DND-41 (cell line): ENCODE measurements around the gene SLC6A7.

Source experiments
- ATAC-seq: fragments of 200-7000 bp; cut with Tn5 transposase; 3 replicates; pipeline ENCODE4 v1.9.1; 2021; ENCODE audit warnings: low read depth; ENCODE audit not compliant: insufficient read depth
- DNase-seq: peaks from one replicate; pipeline ENCODE4 v3.0.0-alpha.2; 2020
- H2AFZ ChIP-seq: 2 replicates; pipeline ENCODE4 v1.6.0; 2012; ENCODE audit warnings: low read depth, low read length
- H3K27ac ChIP-seq: 2 replicates; pipeline ENCODE4 v1.5.1; 2012; ENCODE audit warnings: low read length, inconsistent platforms
- H3K27me3 ChIP-seq: fragments of 200-600 bp; sonication (generic); 2 replicates; pipeline ENCODE4 v1.6.0; 2012; ENCODE audit warnings: low read length, mild to moderate bottlenecking, inconsistent platforms; ENCODE audit not compliant: insufficient read depth, poor library complexity
- H3K36me3 ChIP-seq: 2 replicates; pipeline ENCODE4 v1.5.1; 2012; ENCODE audit warnings: low read length, inconsistent platforms; ENCODE audit not compliant: insufficient read depth
- H3K4me1 ChIP-seq: 2 replicates; pipeline ENCODE4 v1.5.1; 2012; ENCODE audit warnings: mild to moderate bottlenecking, low read length; ENCODE audit not compliant: insufficient read depth
- H3K4me2 ChIP-seq: 2 replicates; pipeline ENCODE4 v1.6.0; 2012; ENCODE audit warnings: mild to moderate bottlenecking, moderate library complexity, low read length, inconsistent platforms; ENCODE audit not compliant: insufficient read depth
- H3K4me3 ChIP-seq, 2 experiments: fragments of 200-600 bp in 1 of 2; shearing (Covaris generic) in 1 of 2; 2 replicates each; pipeline ENCODE4 v1.5.1; 2012 to 2016; ENCODE audit warnings: inconsistent platforms in 2 of 2, low read length in 2 of 2, mild to moderate bottlenecking in 2 of 2, low read depth in 1 of 2, moderate library complexity in 1 of 2
- H3K79me2 ChIP-seq: 2 replicates; pipeline ENCODE4 v1.6.0; 2012; ENCODE audit warnings: low read length, inconsistent platforms; ENCODE audit not compliant: insufficient read depth
- H3K9ac ChIP-seq: 2 replicates; pipeline ENCODE4 v1.6.0; 2012; ENCODE audit warnings: low read depth, mild to moderate bottlenecking, inconsistent platforms, low read length, moderate library complexity
- H3K9me3 ChIP-seq: 2 replicates; pipeline ENCODE4 v1.5.1; 2012; ENCODE audit warnings: low read length, moderate library complexity, mild to moderate bottlenecking, inconsistent platforms; ENCODE audit not compliant: insufficient read depth, severe bottlenecking
- H4K20me1 ChIP-seq: 2 replicates; pipeline ENCODE4 v1.6.0; 2012; ENCODE audit warnings: low read length; ENCODE audit not compliant: insufficient read depth
- CTCF ChIP-seq: IDR thresholded peaks from 2 replicates; pipeline ENCODE4 v1.5.1; 2012; ENCODE audit warnings: borderline replicate concordance, low read length, moderate library complexity, mild to moderate bottlenecking; ENCODE audit not compliant: poor library complexity, severe bottlenecking; ENCODE audit errors: extremely low read depth
- EZH2 ChIP-seq: IDR thresholded peaks from 3 replicates; pipeline ENCODE4 v1.6.1; 2012; ENCODE audit warnings: borderline replicate concordance, low read depth, mild to moderate bottlenecking, moderate library complexity, low read length, inconsistent platforms; ENCODE audit not compliant: severe bottlenecking

Gene SLC6A7

GRCh38 chr5:150204590-150204960, 14.7 kb downstream of the SLC6A7 start:
- Histone ChIP-seq H3K27ac (no peak overlapping the region), H3K4me3 (no peak overlapping the region), H3K4me1 (no peaks in the 10 kb centered on the region), H3K36me3 (no peaks in the 10 kb centered on the region), H3K4me2 (no peak overlapping the region), H3K9ac (no peak overlapping the region), H3K27me3 (no peaks in the 10 kb centered on the region), H3K79me2 (no peaks in the 10 kb centered on the region), H4K20me1 (no peaks in the 10 kb centered on the region; the same call in 1 of the 2 replicates), H3K9me3 (no peaks in the 10 kb centered on the region), H2AFZ (no peak overlapping the region)
- TF ChIP-seq EZH2 (no peak), CTCF (no peak)
- DNase-seq (no peak), ATAC-seq (no peak)

GRCh38 chr5:150206098-150206778, 16.4 kb downstream of the SLC6A7 start:
- Histone ChIP-seq H3K27me3 (no peaks in the 10 kb centered on the region), H3K4me2 (no peak overlapping the region), H3K4me1 (no peaks in the 10 kb centered on the region), H3K27ac (no peak overlapping the region), H3K4me3 (no peak overlapping the region), H4K20me1 (no peaks in the 10 kb centered on the region; the same call in 1 of the 2 replicates), H3K9me3 (no peaks in the 10 kb centered on the region), H3K36me3 (no peaks in the 10 kb centered on the region), H2AFZ (no peak overlapping the region), H3K9ac (no peak overlapping the region), H3K79me2 (no peaks in the 10 kb centered on the region)
- DNase-seq (peak; percentile 56), ATAC-seq (peak; percentile 87)
- no peak for TF ChIP-seq CTCF
- no peak for TF ChIP-seq EZH2

- no peak for DNase-seq
- H4K20me1 ChIP-seq = no peaks in the 10 kb centered on the region; the same call in 1 of the 2 replicates
- no peak overlapping the region for H2AFZ ChIP-seq
- H3K79me2 ChIP-seq = no peaks in the 10 kb centered on the region
- H3K9me3 ChIP-seq = no peaks in the 10 kb centered on the region
- no peak overlapping the region for H3K9ac ChIP-seq
- H3K4me2 ChIP-seq = no peak overlapping the region
- ATAC-seq = no peak
- H3K27ac ChIP-seq = no peak overlapping the region
- no peaks in the 10 kb centered on the region for H3K27me3 ChIP-seq
- TF ChIP-seq EZH2 (no peak), CTCF (no peak)
- H3K36me3 ChIP-seq = no peaks in the 10 kb centered on the region
- H3K4me1 ChIP-seq = no peaks in the 10 kb centered on the region
- H3K4me3 ChIP-seq = no peak overlapping the region
Measured at GRCh38 chr5:150206779-150207115, 16.9 kb downstream of the SLC6A7 start.
